OCI-LY1 (cell line): ENCODE data around the gene C20orf173.
A peak's percentile ranks its signal among the peaks of the same experiment; 100 is the strongest.

ENCODE experiments used
- H2AFZ ChIP-seq: fragments of 200-600 bp; sonication (generic), shearing (Covaris generic); 2 replicates; pipeline ENCODE4 v1.6.0; 2014; ENCODE audit warnings: antibody characterized with exemption, mild to moderate bottlenecking, low read length
- H3F3A ChIP-seq: fragments of 200-600 bp; sonication (generic), shearing (Covaris generic); 2 replicates; pipeline ENCODE4 v1.6.0; 2014; ENCODE audit warnings: mild to moderate bottlenecking, antibody characterized with exemption, low read length, moderate library complexity; ENCODE audit not compliant: insufficient read depth
- H3K27ac ChIP-seq: fragments of 200-600 bp; sonication (generic); 2 replicates; pipeline ENCODE4 v1.5.1; 2014; ENCODE audit warnings: low read length, mixed run types, mild to moderate bottlenecking, low read depth; ENCODE audit not compliant: poor library complexity, severe bottlenecking
- H3K27me3 ChIP-seq: fragments of 200-600 bp; sonication (generic); 2 replicates; pipeline ENCODE4 v1.6.0; 2014; ENCODE audit warnings: antibody characterized with exemption, mild to moderate bottlenecking, low read length, moderate library complexity; ENCODE audit not compliant: insufficient read depth
- H3K36me3 ChIP-seq: fragments of 200-600 bp; sonication (generic); 2 replicates; pipeline ENCODE4 v1.6.1; 2014; ENCODE audit warnings: mild to moderate bottlenecking, antibody characterized with exemption, low read length, moderate library complexity, mixed read lengths; ENCODE audit not compliant: insufficient read depth
- H3K4me1 ChIP-seq: fragments of 200-600 bp; sonication (generic); 2 replicates; pipeline ENCODE4 v1.5.1; 2014; ENCODE audit warnings: mild to moderate bottlenecking, low read length, moderate library complexity; ENCODE audit not compliant: insufficient read depth, severe bottlenecking
- H3K4me2 ChIP-seq: fragments of 200-600 bp; sonication (generic), shearing (Covaris generic); 2 replicates; pipeline ENCODE4 v1.6.1; 2014; ENCODE audit warnings: low read length
- H3K4me3 ChIP-seq: fragments of 200-600 bp; sonication (generic); 2 replicates; pipeline ENCODE4 v1.5.1; 2014; ENCODE audit warnings: low read length, low read depth, mild to moderate bottlenecking, mixed read lengths; ENCODE audit not compliant: poor library complexity, severe bottlenecking
- H3K79me2 ChIP-seq: fragments of 200-600 bp; shearing (Covaris generic); 2 replicates; pipeline ENCODE4 v1.6.1; 2016; ENCODE audit warnings: mixed run types, low read length, mixed read lengths; ENCODE audit not compliant: insufficient read depth
- H3K9ac ChIP-seq: fragments of 200-600 bp; sonication (generic), shearing (Covaris generic); 2 replicates; pipeline ENCODE4 v1.6.1; 2014; ENCODE audit warnings: mild to moderate bottlenecking, low read length, mixed read lengths
- H3K9me2 ChIP-seq: fragments of 200-600 bp; sonication (generic), shearing (Covaris generic); 2 replicates; pipeline ENCODE4 v1.6.1; 2014; ENCODE audit warnings: low read depth, mild to moderate bottlenecking, low read length, mixed read lengths
- H3K9me3 ChIP-seq: fragments of 200-600 bp; shearing (Covaris generic); 2 replicates; pipeline ENCODE4 v1.6.1; 2014; ENCODE audit warnings: low read length, mixed read lengths
- H4K20me1 ChIP-seq: fragments of 200-600 bp; sonication (generic), shearing (Covaris generic); 2 replicates; pipeline ENCODE4 v1.6.0; 2016; ENCODE audit warnings: mild to moderate bottlenecking, low read length; ENCODE audit not compliant: insufficient read depth
- EZH2 ChIP-seq: fragments of 200-600 bp; sonication (generic), shearing (Covaris generic); IDR thresholded peaks from 2 replicates; pipeline ENCODE4 v1.8.0; 2017; ENCODE audit warnings: borderline replicate concordance, mixed run types, mild to moderate bottlenecking, antibody characterized with exemption, low read length, moderate library complexity, mixed read lengths
- TF ChIP-seq, protein P1 (sequence below): fragments of 200-600 bp; sonication (generic), shearing (Covaris generic); IDR thresholded peaks from 2 replicates; pipeline ENCODE4 v1.5.1; 2017; ENCODE audit warnings: mild to moderate bottlenecking, antibody characterized with exemption, low read length, moderate library complexity, mixed read lengths

C20orf173 gene

DNA sequence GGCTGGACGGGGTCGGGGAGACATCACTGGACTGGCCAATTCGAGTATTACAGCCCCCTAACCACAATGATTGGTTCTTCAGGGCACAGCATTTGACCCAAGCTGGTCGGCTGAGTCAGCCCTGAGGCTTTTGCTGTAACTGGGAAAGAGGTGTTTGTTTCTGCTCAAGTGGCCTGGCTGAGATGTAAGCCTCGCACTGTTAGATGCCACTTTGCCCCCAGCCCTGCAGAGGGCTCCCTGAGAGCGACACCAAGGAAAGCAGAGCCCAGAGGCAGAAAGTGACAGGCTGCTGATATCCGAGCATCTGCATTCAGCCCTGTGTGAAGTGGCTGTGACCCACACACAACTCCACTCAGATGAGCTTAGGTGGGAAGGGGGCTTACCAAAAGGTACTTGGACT lies 31.8 kb upstream of the C20orf173 start:
- H3K4me3 ChIP-seq, result no peak overlapping the region
- no peaks in the 10 kb centered on the region for H3K9me3 ChIP-seq
- no peaks in the 10 kb centered on the region for H3K79me2 ChIP-seq
- no peaks in the 10 kb centered on the region for H3K27me3 ChIP-seq
- peaks cover 15% of the 10 kb centered on the region for H3K4me1 ChIP-seq
- TF ChIP-seq, protein P1, sequence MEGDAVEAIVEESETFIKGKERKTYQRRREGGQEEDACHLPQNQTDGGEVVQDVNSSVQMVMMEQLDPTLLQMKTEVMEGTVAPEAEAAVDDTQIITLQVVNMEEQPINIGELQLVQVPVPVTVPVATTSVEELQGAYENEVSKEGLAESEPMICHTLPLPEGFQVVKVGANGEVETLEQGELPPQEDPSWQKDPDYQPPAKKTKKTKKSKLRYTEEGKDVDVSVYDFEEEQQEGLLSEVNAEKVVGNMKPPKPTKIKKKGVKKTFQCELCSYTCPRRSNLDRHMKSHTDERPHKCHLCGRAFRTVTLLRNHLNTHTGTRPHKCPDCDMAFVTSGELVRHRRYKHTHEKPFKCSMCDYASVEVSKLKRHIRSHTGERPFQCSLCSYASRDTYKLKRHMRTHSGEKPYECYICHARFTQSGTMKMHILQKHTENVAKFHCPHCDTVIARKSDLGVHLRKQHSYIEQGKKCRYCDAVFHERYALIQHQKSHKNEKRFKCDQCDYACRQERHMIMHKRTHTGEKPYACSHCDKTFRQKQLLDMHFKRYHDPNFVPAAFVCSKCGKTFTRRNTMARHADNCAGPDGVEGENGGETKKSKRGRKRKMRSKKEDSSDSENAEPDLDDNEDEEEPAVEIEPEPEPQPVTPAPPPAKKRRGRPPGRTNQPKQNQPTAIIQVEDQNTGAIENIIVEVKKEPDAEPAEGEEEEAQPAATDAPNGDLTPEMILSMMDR, result peak; percentile 67
- no peak for TF ChIP-seq EZH2
- H3K9ac ChIP-seq, result no peak overlapping the region
- no peak overlapping the region for H2AFZ ChIP-seq
- peak overlapping the region; percentile 10 for H3K27ac ChIP-seq
- H3K4me2 ChIP-seq, result peak overlapping the region; percentile 35; the same call in 1 of the 2 replicates
- H3K9me2 ChIP-seq, result no peaks in the 10 kb centered on the region
- H3F3A ChIP-seq, result no peaks in the 10 kb centered on the region
- H4K20me1 ChIP-seq, result no peaks in the 10 kb centered on the region
- H3K36me3 ChIP-seq, result peaks cover 20% of the 10 kb centered on the region; the same call in 1 of the 2 replicates

DNA sequence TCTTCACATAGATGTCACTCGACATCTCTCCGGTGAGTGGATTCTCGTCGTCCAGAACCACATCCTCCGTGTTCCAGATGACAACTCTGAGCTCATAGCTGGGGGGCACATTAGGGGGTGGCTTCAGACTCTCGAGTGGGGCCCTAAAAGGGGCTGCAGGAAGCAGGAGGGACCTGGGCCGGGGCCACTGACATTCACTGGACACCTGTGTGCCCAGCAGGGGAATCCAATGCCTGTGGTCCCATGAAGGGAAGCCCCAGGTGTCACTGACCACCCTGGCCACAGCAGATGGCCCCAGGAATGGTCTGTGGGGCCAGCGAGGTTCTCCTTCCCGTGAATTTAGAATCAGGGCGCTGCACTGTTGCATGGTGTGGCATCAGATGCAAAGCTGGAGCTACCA lies 31.1 kb upstream of the C20orf173 start:
- no peaks in the 10 kb centered on the region for H3K79me2 ChIP-seq

DNA sequence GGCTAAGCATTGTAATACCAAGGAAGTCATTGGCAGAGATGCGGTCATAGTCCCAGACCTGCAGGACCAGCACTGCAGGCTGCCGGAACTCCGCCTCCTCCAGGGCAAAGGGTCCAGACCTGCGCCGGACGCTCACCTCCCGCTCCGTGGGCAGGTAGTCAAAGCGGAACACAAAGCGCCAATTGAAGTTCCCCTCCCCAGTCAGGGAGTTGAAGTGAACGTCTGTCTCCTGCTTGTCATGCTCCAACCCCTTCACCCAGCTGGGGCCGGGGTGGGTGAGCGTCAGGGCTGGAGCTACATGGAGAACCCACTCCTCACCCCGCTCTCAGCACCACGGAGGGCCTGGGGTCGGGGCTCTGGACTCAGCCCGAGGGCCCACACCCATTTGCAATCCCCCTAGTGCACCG lies 30.7 kb upstream of the C20orf173 start:
- TF ChIP-seq, protein P1, result no peak
- no peak for TF ChIP-seq EZH2
- Histone ChIP-seq H3K4me1 (peaks cover 15% of the 10 kb centered on the region), H3K9me2 (no peaks in the 10 kb centered on the region), H3K4me2 (no peak overlapping the region), H3K27me3 (no peaks in the 10 kb centered on the region), H3K36me3 (peaks cover 25% of the 10 kb centered on the region; the same call in 1 of the 2 replicates), H3K4me3 (no peak overlapping the region), H4K20me1 (no peaks in the 10 kb centered on the region), H3K79me2 (no peaks in the 10 kb centered on the region), H3K9me3 (no peaks in the 10 kb centered on the region), H2AFZ (no peak overlapping the region), H3K9ac (no peak overlapping the region), H3F3A (no peaks in the 10 kb centered on the region), H3K27ac (no peak overlapping the region)

More for the DNA sequence above, 31.1 kb upstream of the C20orf173 start:
- Histone ChIP-seq H2AFZ (no peak overlapping the region), H3K36me3 (peaks cover 25% of the 10 kb centered on the region; the same call in 1 of the 2 replicates), H3K9ac (no peak overlapping the region), H3F3A (no peaks in the 10 kb centered on the region), H4K20me1 (no peaks in the 10 kb centered on the region), H3K4me2 (no peak overlapping the region), H3K4me1 (peaks cover 15% of the 10 kb centered on the region), H3K27ac (no peak overlapping the region), H3K27me3 (no peaks in the 10 kb centered on the region), H3K9me3 (no peaks in the 10 kb centered on the region), H3K4me3 (no peak overlapping the region), H3K9me2 (no peaks in the 10 kb centered on the region)
- TF ChIP-seq EZH2, result no peak
- TF ChIP-seq, protein P1, result no peak
